NCI-H1048 (cell line): Measurements from ENCODE around the gene HSPA12B.

Source experiments
- DNase-seq: peaks from one replicate; lab custom pipeline; 2025; lab: John Stamatoyannopoulos, UW

Gene HSPA12B

DNA sequence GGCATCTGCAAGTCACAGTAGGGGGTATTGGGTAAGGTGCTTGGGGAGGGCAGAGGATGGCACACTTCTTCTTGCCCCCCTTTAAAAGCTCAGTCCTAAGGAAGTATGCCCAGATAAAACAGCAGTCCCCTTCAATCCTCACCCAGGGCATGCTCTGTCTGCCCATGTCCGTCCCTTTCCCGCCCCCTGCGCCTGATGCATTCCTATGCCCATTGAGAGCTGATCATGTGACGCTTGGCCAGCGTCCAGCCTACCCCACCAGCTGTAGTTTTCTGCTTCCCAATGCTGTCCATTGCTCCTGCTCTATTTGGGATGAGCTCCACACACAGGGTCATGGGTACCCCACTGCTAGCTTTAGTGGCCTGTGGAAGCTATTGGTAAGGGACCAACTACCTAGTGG is 28.4 kb upstream of the HSPA12B start:
- no peak for DNase-seq

DNA sequence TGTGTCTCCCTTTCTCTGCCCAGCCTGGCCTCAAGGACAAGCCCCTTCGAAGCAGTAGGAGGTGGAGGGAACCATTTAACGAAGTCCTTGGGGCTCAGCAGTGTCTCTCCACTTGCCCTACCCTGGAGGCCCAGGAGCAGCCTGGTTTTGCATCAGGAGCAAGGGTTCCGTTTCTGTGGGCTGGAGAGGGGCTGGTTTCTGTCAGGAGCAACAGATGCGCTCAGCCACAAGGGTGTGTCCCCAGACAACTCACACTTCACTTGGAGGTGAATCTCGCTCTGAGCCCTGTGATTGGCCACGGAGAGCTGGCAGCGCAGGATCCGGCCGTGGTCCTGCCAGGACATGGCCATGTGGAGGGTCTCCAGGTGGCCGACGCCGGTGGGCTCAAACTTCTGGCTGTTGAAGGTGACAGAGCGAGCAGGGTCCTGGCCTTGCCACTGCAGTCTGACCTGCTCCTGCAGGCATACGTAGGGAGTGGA is 27.0 kb upstream of the HSPA12B start:
- DNase-seq = no peak

DNA sequence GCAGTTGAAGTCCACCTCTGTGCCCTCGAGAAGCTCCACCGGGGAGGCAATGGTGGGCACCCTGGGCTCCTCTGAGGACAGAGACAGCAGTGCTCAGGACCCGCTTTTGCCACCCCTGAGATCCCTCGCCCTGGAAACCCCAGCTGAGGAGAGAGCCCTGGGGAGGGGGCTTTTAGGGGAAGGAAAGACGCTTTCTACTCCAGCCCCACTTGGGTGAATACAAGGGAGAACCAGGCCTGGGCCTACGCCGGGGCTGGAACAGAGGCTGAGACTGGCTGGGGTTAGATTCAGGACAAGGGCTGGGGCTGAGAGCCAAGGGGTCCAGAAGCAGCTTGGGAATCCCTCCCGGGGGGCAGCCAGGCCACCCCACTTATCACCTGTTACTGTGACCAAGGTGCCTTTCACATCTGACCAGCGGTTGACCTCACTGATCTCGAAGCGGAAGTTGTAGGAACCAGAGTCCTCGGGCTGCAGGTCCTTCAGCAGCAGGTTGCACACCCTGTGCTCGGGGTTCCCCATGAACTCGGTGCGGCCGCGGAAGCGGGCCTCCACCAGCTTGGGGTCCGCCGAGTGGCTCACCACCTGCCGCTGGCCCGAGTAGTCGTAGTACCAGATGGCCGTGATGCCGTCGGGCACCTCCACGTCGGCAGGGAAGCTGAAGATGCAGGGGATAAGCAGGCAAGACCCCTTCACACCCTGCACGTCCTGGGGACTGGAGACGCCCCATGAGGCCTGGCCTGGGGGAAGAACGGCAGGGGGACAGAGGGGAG is 26.3 kb upstream of the HSPA12B start:
- no peak for DNase-seq

DNA sequence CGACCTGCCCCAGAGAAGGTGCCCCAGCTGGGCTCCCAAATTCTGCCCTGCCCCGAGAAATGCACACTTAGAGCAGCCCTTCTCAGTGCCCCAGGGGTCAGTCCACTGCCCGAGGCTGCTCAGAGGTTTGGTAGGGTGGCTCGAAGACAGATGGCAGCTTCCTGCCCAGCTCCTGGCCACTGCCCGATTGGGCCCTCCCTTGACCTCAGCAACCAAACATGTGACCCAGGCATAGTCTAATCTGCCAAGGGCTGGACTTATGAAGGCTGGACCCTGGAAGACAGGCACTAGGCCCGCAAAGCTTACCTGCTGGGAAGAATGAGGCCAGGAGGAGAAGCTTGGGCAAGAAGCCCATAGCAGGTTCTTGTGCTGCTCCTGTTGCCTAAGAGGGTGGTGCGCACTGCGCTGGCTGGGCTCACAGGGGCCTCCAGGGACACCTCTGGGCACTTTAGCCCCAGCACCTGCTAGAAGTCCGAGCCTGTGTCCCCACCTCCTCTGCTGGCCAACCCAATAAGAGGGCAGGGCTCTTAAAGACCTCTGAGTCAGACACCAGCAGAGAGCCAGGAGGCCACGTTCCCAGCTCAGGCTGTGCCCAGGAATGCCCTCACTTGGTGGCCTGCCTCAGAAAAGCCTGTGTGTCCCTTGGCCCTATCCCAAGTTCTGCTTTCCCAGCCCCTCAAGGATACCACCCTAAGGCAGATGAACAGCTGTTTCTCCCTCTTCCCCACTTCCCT is 25.5 kb upstream of the HSPA12B start:
- no peak for DNase-seq

DNA sequence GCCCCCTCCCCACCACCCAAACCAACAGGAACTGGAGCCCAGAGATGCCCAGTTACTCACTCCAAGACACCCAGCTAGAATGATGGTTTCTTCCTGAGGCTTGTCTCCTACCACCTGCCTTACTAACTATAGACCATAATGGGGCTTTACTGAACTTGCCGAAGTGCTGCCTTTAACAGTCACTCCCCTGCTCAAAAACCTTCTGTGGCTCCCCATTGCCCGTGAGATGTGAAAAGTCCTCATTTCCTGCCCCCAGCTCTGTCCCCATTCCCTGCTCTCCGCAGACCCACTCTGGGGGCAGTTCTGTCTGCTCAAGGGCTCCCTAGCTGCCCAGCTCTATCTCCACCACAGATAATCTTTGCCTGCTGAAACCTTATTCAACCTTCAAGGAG is 25.0 kb upstream of the HSPA12B start:
- no peak for DNase-seq

DNA sequence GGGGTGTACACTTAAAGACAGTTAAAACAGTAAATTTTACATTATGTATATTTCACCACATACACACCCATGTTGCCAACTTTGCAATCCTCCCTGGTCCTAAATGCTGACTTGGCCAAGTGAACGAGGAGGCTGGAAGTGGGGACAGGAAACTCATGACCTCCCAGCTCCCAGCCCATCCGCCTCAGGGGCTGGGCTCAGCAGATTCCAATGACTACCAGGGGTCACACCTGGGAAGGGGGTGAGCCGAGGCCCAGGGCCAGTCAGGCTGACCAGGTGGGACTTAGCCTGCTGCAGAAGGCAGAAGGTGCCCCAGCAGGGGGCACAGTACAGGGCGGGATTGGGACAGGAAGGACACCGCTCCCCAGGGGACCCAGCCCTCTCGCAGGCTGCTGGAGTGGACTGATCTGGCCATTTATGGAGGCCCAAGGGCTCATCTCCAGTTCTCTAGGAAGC is 22.4 kb upstream of the HSPA12B start:
- no peak for DNase-seq

GRCh38 chr20:3710703-3711483 is 21.6 kb upstream of the HSPA12B start:
- DNase-seq = no peak

DNA sequence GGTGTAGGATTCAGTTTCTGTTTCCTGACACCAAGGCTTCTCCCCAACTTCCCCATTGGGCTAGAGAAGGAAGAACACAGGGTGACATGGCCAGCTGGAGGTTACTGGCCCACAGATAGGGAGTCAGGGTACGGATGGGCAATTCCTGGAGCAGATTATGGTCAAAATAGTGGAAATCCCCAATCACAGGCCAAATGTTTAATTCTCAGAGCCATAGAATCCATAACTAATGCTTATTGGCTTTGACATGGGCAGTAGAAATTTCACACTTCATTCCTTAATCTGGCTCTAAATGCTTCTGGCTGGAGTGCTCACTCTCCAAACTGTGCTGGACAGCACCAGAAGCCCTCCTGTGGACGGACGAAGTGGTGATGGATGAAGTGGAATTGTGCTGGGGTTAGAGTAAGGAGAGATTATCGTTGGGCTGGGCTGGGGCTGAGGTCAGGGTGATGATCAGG is 21.0 kb upstream of the HSPA12B start:
- no peak for DNase-seq

GRCh38 chr20:3712279-3712873 is 20.1 kb upstream of the HSPA12B start, which contains the start of gene SIGLEC1:
TSS of gene SIGLEC1 (minus strand) at chr20:3712600. CDS start at chr20:3707128, 5,472 bp downstream.
- no peak for DNase-seq

GRCh38 chr20:3714092-3714491 is 18.4 kb upstream of the HSPA12B start:
- DNase-seq = no peak

DNA sequence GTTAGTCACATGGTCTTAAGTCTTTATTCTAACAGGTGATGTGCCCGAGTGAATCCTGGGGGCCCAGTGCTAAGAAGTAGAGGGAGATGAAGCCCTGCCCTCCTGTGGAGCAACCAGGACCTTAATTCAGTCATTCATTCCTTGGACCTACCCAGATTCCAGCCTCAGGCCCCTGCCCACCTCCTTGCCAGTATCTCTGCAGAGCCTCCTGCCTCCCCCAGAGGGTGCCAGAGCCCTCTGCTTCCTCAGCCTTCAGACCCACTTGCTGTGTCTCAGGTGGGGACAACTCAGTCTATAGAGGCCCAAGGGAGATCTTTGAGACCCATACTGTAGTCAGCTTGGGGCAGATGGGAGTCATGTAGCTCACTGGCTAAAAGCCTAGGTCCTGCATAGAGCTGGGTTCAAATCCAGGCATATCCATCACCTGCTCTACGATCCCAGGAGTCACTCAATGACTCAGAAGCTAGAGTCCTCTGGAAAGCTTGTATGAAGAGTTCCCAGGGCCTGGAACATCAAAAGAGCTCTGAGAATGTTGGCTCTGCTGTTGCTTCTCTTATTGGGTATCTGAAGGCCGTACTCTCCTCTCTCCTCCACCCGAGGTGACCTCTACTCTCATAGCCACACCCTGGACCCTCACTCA is 16.2 kb upstream of the HSPA12B start:
- no peak for DNase-seq

DNA sequence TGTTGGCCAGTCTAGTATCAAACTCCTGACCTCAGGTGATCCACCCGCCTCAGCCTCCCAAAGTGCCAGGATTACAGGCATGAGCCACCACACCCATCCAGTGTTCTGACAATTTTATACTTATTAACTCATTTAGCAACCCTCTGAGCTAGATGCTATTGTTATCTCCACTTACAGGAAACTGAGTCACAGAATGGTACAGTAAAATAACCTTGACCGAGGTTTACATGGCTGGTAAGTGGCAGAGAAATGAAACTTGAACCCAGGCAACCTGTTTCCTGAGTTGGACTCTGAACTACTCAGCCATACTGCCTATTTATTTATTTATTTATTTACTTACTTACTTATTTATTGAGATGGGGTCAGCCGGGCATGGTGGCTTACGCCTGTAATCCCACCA is 13.4 kb upstream of the HSPA12B start:
- DNase-seq = no peak

- no peak for DNase-seq
These were observed 12.4 kb upstream of the HSPA12B start for GRCh38 chr20:3720068-3720467.

- no peak for DNase-seq
These were observed 11.9 kb upstream of the HSPA12B start for GRCh38 chr20:3720626-3721025.

- no peak for DNase-seq
These were observed 10.6 kb upstream of the HSPA12B start for GRCh38 chr20:3721912-3722311.

DNA sequence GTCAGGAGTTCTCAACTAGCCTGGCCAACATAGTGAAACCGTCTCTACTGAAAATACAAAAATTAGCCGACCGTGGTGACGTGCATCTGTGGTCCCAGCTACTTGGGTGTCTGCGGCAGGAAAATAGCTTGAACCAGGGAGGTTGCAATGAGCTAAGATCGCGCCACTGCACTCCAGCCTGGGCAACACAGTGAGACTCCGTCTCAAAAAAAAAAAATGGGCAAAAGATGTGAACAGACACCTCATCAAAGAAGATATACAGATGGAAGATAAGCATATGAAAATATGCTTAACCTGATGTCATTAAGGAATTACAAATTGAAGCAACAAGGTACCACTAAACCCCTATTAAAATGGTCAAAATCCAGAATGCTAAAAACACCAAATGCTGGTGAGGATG is 9.2 kb upstream of the HSPA12B start:
- DNase-seq = no peak

DNA sequence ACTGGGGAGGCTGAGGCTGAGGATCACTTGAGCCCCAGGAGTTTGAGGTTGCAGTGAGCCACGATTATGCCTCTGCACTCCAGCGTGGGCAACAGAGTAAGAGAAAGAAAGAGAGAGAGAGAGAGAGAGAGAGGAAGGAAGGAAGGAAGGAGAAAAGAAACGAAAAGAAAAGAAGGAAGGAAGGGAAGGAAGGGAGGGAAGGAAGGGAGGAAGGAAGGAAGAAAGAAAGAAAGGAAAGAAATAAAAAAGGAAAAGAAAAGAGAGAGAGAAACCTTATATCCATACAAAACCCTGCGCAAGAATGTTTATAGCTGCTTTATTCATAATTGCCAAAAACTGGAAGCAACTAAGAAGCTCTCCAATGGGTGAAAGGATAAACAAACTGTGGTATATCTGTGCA is 8.1 kb upstream of the HSPA12B start:
- no peak for DNase-seq

GRCh38 chr20:3727401-3728021 is 5.0 kb upstream of the HSPA12B start:
- no peak for DNase-seq

DNA sequence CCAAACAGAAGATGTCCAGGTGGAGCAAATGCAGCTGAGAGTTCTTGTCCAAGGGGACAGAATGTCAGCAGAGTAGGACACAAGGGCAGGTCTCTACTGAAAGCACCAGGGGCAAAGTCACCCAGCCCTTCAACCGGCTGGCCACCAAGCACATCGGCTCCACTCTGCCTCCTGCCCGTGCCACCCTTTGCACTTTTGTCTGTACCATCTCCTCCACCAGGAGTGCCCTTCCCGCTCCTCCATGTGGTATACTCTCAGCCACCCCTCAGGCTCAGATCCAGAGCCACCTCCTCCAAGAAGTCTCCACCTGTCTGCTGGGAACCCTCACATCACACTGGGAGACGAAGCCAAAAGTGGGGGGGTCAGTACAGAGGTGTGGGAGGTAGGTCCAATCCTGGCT is 4.1 kb upstream of the HSPA12B start:
- DNase-seq = no peak

DNA sequence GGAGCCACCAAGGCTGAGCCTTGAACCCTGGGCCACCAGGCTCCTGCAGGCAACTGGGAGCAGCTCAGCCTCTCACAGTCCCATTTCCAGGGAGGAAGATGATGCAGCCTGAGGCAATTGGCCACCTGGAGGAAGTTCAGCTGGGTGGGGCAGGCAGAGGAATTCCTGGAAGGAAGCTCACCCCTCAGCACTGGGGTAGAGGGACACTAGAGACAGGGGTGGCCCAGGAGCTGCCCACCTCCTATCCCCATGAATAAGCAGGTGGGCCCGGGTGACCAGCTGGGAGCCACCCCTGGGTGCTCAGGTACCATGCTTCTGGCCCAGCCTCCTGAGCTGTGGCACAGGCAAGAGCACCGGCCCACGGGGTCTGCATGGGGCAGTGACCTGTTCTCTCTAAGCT is 3.6 kb upstream of the HSPA12B start:
- no peak for DNase-seq

GRCh38 chr20:3729378-3729777 is 3.1 kb upstream of the HSPA12B start:
- no peak for DNase-seq
